CD4-positive, alpha-beta T cell (primary cell): ENCODE results near the gene FN1. TPM values are rescaled to one million over a fixed set of nuclear protein-coding genes. Genes with fewer than 3 reads are reported as not detected.

Source experiments
- ATAC-seq: fragments of 200-7000 bp; cut with Tn5 transposase; one replicate; pipeline ENCODE4 v1.10.0; 2022; ENCODE audit warnings: mild to moderate bottlenecking; ENCODE audit not compliant: poor library complexity
- CTCF ChIA-PET: fragments of 350-600 bp; sonication (Branson Sonifier 250); formaldehyde crosslinking; loops from one replicate; lab custom pipeline; 2021; ENCODE audit warnings: antibody characterized with exemption, inconsistent platforms; lab: Charles Lee
- POLR2A ChIA-PET: fragments of 350-600 bp; sonication (Branson Sonifier 250); formaldehyde crosslinking; loops from one replicate; lab custom pipeline; 2021; ENCODE audit warnings: antibody characterized with exemption, inconsistent platforms; lab: Charles Lee
- DNase-seq, 14 experiments: peaks; one replicate each; pipeline ENCODE4 v3.0.0-alpha.2; 2013 to 2020; ENCODE audit warnings: mixed read lengths in 2 of 14
- H3K27ac ChIP-seq, 2 donors: one replicate each; pipeline versions ENCODE4 v1.5.1 to v1.7.0; 2013; ENCODE audit warnings: low read length in 2 of 2, low read depth in 1 of 2, mild to moderate bottlenecking in 1 of 2
- H3K27me3 ChIP-seq, 2 experiments: 1 replicate in 1 of 2; 2 replicates in 1 of 2; pipeline versions ENCODE4 v1.6.1 to v1.7.0; 2013; ENCODE audit warnings: low read length in 2 of 2, control low read depth in 1 of 2, mild to moderate bottlenecking in 1 of 2, moderate library complexity in 1 of 2; ENCODE audit not compliant: insufficient read depth in 2 of 2, control insufficient read depth in 1 of 2
- H3K36me3 ChIP-seq: one replicate; pipeline ENCODE4 v1.6.1; 2013; ENCODE audit warnings: low read length, control low read depth; ENCODE audit not compliant: insufficient read depth
- H3K4me1 ChIP-seq: one replicate; pipeline ENCODE4 v1.6.1; 2013; ENCODE audit warnings: low read length, control low read depth; ENCODE audit not compliant: insufficient read depth
- H3K4me3 ChIP-seq: one replicate; pipeline ENCODE4 v1.5.1; 2013; ENCODE audit warnings: mild to moderate bottlenecking, low read length, moderate library complexity
- H3K9me3 ChIP-seq, 2 experiments: 1 replicate in 1 of 2; 2 replicates in 1 of 2; pipeline versions ENCODE4 v1.6.1 to v1.7.0; 2013; ENCODE audit warnings: low read length in 2 of 2, mild to moderate bottlenecking in 2 of 2, control low read depth in 1 of 2, moderate library complexity in 1 of 2; ENCODE audit not compliant: control insufficient read depth in 1 of 2, insufficient read depth in 1 of 2
- H3K27ac Mint-ChIP-seq: one replicate; pipeline ENCODE4 v1.8.0; 2020; ENCODE audit warnings: mixed read lengths
- H3K27me3 Mint-ChIP-seq: one replicate; pipeline ENCODE4 v1.8.0; 2021; ENCODE audit warnings: mixed read lengths
- H3K36me3 Mint-ChIP-seq: one replicate; pipeline ENCODE4 v1.8.0; 2021; ENCODE audit warnings: low read depth, mixed read lengths
- H3K4me1 Mint-ChIP-seq: one replicate; pipeline ENCODE4 v1.8.0; 2021; ENCODE audit warnings: low read depth, mixed read lengths
- H3K4me3 Mint-ChIP-seq: one replicate; pipeline ENCODE4 v1.8.0; 2020; ENCODE audit warnings: mild to moderate bottlenecking, mixed read lengths
- H3K9me3 Mint-ChIP-seq: one replicate; pipeline ENCODE4 v1.8.0; 2020; ENCODE audit warnings: mixed read lengths
- intact Hi-C, 2 experiments: fragments of 100-400 bp; cut with DNase I in 1 of 2; cut with micrococcal nuclease in 1 of 2; formaldehyde crosslinking; loops; one replicate each; pipeline versions ENCODE4 v1.15.1 to v1.9.0; 2023 to 2025; cut with DNase I, micrococcal nuclease
- total RNA-seq, 174 experiments: library from RNA in 2 of 174; stranded (reverse) in 2 of 174; gene quantifications; one replicate each; pipeline ENCODE4 v1.2.3 and lab custom pipeline; 2021 to 2026
- TF ChIP-seq, protein P1 (sequence below): fragments of 200-600 bp; IDR thresholded peaks from one replicate; pipeline ENCODE4 v1.8.0; 2022; ENCODE audit warnings: antibody characterized with exemption, mild to moderate bottlenecking

FN1 gene
- total RNA-seq, 2 experiments from 2014 or later: 0.41 to 0.61 TPM

GRCh38 chr2:215422676-215423075 lies 13.2 kb downstream of the FN1 start:
- no peaks in the 10 kb centered on the region for H3K9me3 ChIP-seq
- Mint-ChIP-seq H3K9me3 (no peaks in the 10 kb centered on the region), H3K27ac (no peak overlapping the region), H3K27me3 (peaks cover 47% of the 10 kb centered on the region), H3K4me3 (no peak overlapping the region), H3K4me1 (no peaks in the 10 kb centered on the region), H3K36me3 (no peaks in the 10 kb centered on the region)
- intact Hi-C loops: no loop called here
- no peak for DNase-seq
- CTCF ChIA-PET: interaction anchor here (0.7 kb wide), 1 partner anchor 14 kb away, joined by 3 read pairs; no protein-coding TSS in a partner anchor
- peaks cover 10 to 20% of the 10 kb centered on the region in 2 experiments for H3K27me3 ChIP-seq
- POLR2A ChIA-PET: no interaction called here
- no peak overlapping the region for H3K4me3 ChIP-seq
- no peaks in the 10 kb centered on the region for H3K4me1 ChIP-seq
- TF ChIP-seq, protein P1, sequence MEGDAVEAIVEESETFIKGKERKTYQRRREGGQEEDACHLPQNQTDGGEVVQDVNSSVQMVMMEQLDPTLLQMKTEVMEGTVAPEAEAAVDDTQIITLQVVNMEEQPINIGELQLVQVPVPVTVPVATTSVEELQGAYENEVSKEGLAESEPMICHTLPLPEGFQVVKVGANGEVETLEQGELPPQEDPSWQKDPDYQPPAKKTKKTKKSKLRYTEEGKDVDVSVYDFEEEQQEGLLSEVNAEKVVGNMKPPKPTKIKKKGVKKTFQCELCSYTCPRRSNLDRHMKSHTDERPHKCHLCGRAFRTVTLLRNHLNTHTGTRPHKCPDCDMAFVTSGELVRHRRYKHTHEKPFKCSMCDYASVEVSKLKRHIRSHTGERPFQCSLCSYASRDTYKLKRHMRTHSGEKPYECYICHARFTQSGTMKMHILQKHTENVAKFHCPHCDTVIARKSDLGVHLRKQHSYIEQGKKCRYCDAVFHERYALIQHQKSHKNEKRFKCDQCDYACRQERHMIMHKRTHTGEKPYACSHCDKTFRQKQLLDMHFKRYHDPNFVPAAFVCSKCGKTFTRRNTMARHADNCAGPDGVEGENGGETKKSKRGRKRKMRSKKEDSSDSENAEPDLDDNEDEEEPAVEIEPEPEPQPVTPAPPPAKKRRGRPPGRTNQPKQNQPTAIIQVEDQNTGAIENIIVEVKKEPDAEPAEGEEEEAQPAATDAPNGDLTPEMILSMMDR: no peak
- no peaks in the 10 kb centered on the region for H3K36me3 ChIP-seq
- ATAC-seq: no peak
- H3K27ac ChIP-seq: no peak overlapping the region

DNA sequence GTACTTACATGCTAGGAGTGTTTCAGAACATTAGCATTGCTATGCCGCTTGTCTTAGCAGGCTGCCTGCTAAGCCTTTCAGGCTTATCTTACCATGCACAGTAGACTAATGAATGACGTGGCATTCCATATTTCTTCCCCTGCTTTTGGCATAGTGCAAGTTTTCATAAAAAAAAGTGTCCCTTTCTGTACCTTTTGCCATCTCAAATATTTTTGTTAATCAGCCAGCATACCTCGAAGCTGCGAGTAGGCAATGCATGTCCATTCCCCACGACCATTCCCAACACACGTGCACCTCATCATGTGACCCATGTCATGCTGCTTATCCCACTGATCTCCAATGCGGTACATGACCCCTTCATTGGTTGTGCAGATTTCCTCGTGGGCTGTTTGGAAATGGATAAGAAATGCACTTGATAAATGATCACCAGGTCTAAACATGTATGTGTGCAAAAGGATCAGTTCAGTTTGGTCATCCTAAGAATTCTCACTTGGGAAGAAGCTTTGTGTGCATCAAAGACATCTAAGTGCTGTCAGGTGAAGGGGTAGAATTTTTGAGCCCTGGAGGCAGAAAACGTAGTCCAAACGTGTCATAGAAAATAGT lies 13.9 kb downstream of the FN1 start:
- Histone ChIP-seq H3K27me3 (peaks cover 10 to 20% of the 10 kb centered on the region in 2 experiments), H3K27ac (no peak overlapping the region), H3K36me3 (no peaks in the 10 kb centered on the region), H3K4me3 (no peak overlapping the region), H3K9me3 (no peaks in the 10 kb centered on the region), H3K4me1 (no peaks in the 10 kb centered on the region)
- TF ChIP-seq, protein P1: no peak
- no peak for DNase-seq
- no peak for ATAC-seq
- Mint-ChIP-seq H3K27me3 (peaks cover 48% of the 10 kb centered on the region), H3K4me1 (no peaks in the 10 kb centered on the region), H3K27ac (no peak overlapping the region), H3K9me3 (no peaks in the 10 kb centered on the region), H3K36me3 (no peaks in the 10 kb centered on the region), H3K4me3 (no peak overlapping the region)
- ChIA-PET POLR2A (no interaction called here), CTCF (interaction anchor here (0.7 to 0.9 kb wide), 2 partner anchors 9 to 13 kb away, joined by 3 read pairs; no protein-coding TSS in a partner anchor)
- intact Hi-C loops: no loop called here

GRCh38 chr2:215420471-215420935 lies 15.4 kb downstream of the FN1 start:
- intact Hi-C loops: no loop called here

More at GRCh38 chr2:215420471-215420935, 15.4 kb downstream of the FN1 start:
- no peak for ATAC-seq
- no peak overlapping the region for H3K4me3 ChIP-seq
- Mint-ChIP-seq H3K36me3 (no peaks in the 10 kb centered on the region), H3K9me3 (no peaks in the 10 kb centered on the region), H3K4me3 (no peak overlapping the region), H3K27me3 (peaks cover 53% of the 10 kb centered on the region), H3K27ac (no peak overlapping the region), H3K4me1 (no peaks in the 10 kb centered on the region)
- TF ChIP-seq, protein P1: no peak
- H3K27ac ChIP-seq: no peak overlapping the region
- H3K27me3 ChIP-seq: peaks cover 10 to 20% of the 10 kb centered on the region in 2 experiments
- no peak for DNase-seq
- ChIA-PET POLR2A (no interaction called here), CTCF (no interaction called here)
- H3K4me1 ChIP-seq: no peaks in the 10 kb centered on the region
- H3K9me3 ChIP-seq: no peaks in the 10 kb centered on the region
- H3K36me3 ChIP-seq: no peaks in the 10 kb centered on the region
